ENCODE measurements around the gene PRKCI. TPM values are rescaled to one million over a fixed set of nuclear protein-coding genes. Genes with fewer than 3 reads are reported as not detected.
"Not testable (repeated sequence)": the region's sequence is repeated elsewhere in the genome, so short reads cannot be mapped to it uniquely, and the experiment has no call there.

PRKCI gene
- 10 to 100 TPM; 54.8 to 87.6 (median 77.6) TPM for polyA plus RNA-seq (ENCODE audit: insufficient read length in 4 of 4)

DNA sequence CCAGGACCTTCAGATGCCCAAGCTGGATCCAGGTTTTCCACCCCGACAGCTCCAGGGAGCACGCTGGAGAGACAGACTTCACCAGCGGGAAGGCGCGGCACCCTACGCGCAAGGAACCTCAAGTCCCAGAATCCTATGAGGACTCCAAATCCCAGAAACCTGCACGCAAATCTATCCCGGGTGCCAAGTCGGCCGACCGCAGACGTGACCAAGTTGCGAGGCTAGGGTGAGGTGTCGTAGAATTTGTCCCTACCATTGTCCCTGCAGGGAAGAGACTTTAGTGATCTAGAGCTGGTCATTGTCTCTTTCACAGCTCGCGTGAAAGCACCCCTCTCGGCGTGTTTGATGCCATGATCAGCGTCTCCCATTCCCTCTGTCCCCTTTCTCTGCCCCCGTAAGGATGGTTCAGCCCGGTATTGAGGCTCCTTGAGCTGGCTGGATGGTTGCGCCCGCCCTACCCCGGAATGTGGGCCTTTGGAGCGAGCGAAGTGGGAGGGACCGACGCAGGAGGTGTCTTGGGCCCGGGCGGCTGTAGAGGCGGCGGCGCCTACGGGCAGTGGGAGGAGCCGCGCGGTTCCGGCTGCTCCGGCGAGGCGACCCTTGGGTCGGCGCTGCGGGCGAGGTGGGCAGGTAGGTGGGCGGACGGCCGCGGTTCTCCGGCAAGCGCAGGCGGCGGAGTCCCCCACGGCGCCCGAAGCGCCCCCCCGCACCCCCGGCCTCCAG lies at the start of gene PRKCI:
Gene PRKCI (plus strand): TSS at position 501 of the 723 bp plus-strand sequence. CDS start 246 bp downstream, outside the sequence.
- DNase-seq (ENCODE audit: low read depth in 4 of 4, low spot score in 3 of 4), result peak; percentile 91 to 98 (median 96)

DNA sequence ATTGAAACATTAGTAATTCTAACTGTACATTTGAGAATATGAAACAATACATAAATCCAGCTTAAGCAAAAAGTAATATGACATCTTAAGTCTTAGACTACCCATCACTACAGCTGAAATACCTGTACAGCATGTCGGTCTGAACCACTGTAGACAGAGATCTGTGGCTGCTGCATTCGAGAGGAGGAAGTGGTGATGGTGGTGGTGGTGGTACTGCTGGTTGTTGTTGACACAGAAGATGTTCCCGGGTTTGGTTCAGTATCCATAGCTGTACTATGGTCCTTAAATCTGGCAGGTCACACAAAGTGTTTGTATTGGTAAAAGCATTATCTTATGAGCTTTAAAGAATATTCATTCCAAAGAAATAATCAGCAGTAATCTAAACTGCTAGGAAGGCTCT lies 43.6 kb upstream of the PRKCI start:
- no peak for DNase-seq (ENCODE audit: low read depth in 4 of 4, low spot score in 3 of 4)

DNA sequence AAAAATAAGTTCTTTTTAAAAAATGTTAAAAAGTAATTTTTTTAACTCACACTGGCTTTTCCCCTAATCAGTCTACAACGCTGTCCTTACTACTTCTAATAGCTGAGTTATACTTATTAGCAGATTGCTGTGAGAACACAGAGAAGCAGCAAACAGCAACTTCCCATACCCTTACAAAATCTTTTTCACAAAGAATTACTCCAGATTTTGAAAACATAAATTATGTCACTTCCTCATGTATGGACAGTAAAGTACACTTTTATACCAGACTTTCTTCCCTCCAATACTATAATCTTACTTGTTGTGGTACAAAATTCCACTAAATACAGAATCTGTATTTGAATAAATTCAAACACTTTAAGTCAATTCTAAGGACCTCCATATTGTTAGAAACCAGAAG lies 42.8 kb upstream of the PRKCI start:
- DNase-seq (ENCODE audit: low read depth in 4 of 4, low spot score in 3 of 4), result no peak

DNA sequence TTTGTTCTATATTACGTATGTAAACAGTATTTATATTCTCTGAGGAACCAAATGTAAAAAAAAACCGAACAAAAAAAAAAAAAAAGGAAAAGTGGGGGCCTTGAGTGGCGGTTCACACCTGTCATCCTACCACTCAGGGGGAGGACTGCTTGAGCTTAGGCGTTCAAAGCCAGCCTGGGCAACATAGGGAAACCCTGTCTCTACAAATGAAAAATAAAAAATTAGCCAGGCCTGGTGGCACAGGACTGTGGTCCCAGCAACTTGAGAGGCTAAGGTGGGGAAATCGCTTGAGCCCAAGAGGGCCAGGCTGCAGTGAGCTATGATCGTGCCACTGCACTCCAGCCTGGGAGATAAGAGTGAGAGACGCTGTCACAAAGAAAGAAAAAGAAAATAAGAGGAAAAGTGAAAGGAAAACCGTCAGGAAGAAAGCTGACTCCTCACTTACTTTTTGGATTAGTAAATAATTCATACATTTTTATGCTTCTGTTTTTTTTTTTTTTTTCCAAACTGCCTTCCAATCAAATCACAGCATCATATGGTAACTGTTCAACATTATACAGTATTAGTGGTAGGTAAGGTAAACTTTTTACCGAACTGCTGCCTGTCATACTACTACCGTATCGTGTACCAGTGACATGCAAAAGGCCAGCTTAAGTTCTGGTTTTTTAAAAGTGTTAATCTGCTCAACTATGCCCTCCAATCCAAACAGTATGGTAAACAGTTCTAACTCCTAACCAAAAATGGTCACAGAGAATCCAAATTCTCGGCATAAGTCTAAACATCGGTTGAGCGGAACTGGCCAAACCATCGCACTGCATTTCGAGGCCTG lies 41.9 kb upstream of the PRKCI start:
- peak in 3 of 4 donors; percentile 2 to 18 (median 17) for DNase-seq (ENCODE audit: low read depth in 4 of 4, low spot score in 3 of 4)

DNA sequence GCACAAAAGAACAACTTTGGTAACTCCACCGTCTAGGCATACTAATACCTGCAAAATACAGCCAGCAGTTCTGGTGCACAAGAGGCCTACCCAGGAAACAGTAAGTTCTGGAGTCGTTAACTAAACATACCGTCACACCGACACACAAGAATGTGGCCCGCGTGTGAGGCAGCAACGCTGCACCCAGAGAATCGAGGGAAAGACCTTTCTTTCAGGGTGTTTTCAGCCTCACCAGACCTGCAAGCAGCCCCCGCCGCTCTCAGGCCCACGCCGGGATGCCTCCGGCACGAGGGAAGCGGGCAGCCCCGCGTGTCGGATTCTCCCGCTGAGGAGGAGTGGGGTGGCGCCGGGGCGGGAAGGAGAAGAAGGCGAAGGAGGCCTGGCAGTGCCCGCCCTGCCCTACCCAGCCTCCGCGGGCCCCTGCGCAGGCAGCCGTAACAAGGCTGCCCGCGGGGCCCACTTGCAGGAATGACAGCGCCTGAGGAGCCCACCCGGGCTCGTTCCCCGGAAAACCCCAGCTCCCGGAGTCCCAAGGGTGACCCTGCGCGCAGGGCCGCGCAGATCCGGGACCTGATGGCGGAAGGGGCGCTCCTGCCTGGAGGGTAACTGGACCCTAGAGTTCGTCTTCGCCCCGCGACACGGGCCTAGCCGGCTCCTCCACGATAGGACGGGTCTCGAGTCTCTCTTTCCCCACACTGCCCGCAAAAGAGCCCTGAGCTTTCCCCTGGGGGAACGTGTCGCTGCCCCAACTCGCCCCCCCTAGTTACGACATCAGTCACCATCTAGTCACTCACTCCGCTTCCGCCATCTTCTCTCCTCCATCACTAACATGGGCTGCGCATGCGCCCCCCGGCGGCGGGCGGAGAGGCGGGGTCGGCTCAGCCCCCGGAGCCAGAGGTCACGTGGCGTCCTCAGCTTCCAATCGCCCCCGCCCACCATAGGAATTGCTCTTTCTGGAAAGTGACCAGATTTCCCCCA lies 41.0 kb upstream of the PRKCI start, which contains the start of gene PHC3:
Gene PHC3 (minus strand): TSS at position 826 of the 978 bp plus-strand sequence. CDS start 18 bp downstream, at position 808.
- DNase-seq (ENCODE audit: low read depth in 4 of 4, low spot score in 3 of 4), result peak; percentile 82 to 86 (median 84)

DNA sequence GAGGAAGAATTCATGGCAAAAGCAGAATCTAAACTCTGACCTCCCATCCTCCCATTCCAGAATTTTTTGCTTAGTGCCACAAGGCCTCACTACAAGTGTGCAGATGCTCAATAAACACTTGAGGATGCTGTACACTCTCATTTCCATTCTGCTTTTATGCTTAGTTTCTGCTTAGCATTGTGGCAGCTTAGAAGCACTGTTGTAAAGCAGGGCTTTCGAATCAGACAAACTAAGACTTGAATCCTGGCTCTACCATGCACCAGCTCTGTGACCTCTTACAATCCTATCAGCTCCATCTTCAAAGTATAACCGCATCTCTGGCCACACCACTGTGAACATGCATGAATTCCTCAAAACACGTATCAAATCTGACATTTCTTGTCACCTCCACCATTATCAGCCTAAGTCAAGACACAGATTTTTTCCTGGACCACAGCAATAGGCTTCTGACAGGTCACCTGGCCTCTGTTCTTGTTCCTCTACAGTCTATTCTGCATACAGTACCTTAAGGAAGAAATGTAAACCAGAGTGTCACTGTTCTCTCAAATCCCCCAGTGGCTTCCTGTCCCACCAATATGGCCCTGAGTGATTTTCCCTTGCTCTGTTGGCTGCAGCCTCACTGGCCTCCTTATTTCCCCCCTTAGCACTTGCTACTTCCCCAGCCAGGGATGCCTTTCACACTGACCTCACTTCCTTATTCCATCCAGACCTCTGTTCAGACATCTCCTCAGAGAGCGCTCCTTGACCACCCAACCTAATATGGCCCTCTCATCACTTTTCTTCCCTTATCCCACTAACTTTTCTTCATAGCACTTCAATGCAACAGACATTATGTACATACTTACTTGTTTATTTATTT lies 32.6 kb upstream of the PRKCI start:
- DNase-seq (ENCODE audit: low read depth in 4 of 4, low spot score in 3 of 4), result no peak

DNA sequence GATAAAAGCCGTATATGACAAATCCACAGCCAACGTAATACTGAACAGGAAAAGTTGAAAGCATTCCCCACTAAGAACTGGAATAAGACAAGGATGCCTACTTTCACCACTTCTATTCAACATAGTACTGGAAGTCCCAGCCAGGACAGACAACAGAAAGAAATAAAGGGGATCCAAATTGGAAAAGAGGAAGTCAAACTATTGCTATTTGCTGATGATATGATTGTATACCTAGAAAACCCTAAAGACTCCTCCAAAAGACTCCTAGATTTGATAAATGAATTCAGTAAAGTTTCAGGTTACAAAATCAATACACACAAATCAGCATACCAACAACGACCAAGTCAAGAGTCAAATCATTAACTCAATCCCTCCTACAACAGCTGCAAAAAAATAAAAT lies 26.5 kb upstream of the PRKCI start:
- DNase-seq (ENCODE audit: low read depth in 4 of 4, low spot score in 3 of 4), result not testable (repeated sequence)

DNA sequence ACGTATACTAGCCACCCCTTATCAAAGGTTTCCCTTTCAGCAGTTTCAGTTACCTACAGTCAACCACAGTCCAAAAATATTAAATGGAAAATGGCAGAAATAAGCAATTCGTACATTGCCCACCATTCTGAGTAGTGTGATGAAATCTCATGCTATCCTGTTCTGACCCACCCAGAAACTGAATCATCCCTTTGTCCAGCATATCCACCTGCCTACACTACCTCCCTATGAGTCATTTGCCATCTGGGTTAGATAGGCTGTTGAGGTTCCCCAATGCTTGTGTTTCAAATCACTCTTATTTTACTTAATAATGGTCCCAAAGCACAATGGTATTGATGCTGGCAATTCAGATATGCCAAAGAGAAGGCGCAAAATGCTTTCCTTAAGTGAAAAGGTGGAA lies 25.4 kb upstream of the PRKCI start:
- no peak for DNase-seq (ENCODE audit: low read depth in 4 of 4, low spot score in 3 of 4)

DNA sequence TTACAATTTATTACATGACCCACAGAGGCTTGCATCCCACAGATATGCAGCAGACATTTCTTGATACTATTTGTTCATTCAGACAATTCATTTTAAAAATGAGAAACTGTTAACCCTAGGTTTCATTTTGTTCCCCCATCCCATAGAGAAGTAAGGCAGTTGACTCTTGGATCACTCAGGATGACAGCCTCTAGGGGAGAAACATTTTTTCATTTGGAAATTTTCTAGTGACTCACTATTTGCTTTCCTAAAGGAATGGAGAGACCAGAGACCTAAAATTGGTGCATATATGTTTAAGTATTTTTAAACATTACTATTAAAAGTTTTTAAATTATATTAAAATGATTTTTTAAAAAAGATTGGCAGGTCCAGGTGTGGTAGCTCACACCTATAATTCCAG lies 21.2 kb upstream of the PRKCI start:
- no peak for DNase-seq (ENCODE audit: low read depth in 4 of 4, low spot score in 3 of 4)

DNA sequence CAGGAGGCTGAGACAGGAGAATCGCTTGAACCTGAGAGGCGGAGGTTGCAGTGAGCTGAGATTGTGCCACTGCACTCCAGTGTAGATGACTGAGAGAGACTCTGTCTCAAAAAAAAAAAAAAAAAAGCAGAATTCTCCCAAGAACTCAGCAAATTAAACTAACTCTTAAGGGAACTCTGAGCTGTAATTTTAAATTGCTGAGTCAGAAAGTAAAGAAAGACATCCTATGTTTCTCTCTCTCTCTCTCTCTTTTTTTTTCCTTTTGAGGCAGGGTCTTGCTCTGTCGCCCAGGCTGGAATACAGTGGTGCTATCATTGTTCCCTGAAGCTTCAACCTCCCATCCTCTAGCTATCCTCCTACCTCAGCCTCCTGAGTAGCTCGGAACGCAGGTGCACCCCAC lies 20.7 kb upstream of the PRKCI start:
- no peak for DNase-seq (ENCODE audit: low read depth in 4 of 4, low spot score in 3 of 4)

DNA sequence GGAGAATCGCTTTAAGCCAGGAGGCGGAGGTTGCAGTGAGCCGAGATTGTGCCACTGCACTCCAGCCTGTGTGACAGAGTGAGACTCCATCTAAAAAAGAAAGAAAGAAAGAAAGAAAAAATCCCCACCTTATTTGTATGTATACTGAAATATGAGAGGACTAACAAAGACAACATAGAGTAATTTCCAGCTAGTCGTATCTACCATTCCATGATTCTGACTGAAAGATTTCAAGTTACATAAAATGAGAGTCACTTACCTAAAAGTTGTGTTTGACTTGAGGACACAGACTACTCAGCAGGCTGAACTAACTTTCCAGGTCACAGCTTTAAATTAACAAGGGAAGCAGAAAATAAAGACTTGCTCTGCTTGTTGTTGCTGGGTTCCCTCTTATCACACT lies 18.8 kb upstream of the PRKCI start:
- no peak for DNase-seq (ENCODE audit: low read depth in 4 of 4, low spot score in 3 of 4)

DNA sequence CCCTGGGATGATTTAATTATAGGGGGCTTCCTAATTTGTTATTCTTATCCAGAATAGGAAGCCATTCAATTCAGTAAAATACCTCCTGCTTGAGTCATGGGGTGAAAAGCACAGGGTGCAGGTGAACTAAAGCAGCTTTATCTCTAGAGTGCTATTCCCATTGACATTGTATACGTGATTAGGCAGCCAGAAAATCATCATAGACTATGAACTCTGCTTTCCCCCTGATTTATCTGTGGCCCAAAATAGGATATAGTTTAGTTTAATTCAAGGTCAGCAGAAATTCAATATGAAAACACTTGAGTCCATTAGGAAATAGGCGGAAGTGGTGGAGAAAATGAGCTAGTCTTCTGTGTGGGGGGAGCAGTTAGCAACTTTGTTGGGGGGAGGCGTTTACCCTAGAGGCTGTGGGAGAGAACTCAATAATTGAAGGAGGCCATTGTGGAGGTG lies 18.2 kb upstream of the PRKCI start:
- no peak for DNase-seq (ENCODE audit: low read depth in 4 of 4, low spot score in 3 of 4)

DNA sequence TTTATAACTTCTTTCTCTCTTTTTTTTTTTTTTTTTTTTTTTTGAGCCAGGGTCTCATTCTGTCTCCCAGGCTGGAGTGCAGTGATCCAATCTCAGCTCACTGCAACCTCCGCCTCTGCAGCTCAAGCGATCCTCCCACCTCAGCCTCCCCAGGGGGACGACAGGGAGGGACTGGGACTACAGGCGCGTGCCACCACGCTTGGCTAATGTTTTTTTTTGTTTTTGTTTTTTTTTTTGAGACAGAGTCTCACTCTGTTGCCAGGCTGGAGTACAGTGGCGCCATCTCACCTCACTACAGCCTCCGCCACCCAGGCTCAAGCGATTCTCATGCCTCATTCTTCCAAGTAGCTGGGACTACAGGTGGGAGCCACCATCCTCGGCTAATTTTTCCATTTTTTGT lies 17.7 kb upstream of the PRKCI start:
- no peak for DNase-seq (ENCODE audit: low read depth in 4 of 4, low spot score in 3 of 4)

DNA sequence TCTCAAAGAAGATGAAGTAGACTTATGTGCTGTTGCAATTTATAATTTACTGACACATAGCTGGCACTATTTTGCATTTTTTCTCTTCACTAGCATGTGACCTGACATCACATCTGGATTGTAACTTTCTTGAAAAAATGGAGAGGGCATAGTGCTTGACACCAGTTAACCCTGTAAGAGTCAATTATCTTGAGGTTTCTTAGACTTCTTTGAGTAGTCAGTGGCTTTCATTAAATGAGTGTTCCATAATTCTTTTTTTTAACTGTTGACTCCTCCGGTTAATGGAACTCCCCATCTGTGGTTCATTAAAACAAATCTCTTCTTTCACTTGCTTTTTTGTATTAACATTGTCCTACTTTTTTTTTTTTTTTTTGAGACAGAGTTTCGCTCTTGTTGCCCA lies 16.9 kb upstream of the PRKCI start:
- DNase-seq (ENCODE audit: low read depth in 4 of 4, low spot score in 3 of 4), result no peak

DNA sequence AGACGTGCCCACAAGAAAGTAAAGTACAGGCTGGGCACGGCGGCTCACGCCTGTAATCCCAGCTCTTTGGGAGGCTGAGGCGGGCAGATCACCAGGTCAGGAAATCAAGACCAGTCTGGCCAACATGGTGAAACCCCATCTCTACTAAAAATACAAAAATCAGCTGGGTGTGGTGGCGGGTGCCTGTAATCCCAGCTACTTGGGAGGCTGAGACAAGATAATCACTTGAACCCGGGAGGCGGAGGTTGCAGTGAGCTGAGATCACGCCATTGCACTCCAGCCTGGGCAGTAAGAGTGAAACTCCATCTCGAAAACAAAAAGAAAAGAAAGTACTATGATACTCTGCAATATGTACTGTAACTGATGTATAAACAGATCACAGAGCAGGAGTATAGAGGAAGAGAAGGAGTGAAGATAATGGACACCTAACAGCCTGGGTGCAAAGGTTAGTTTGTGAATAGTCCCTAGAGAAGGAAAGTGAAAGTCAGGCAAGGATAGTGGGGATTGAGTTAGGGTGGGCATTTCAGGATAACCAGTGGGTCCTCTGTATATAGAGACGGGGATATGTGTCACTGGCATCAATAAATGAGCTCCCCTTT lies 16.0 kb upstream of the PRKCI start:
- DNase-seq (ENCODE audit: low read depth in 4 of 4, low spot score in 3 of 4), result not testable (repeated sequence)

DNA sequence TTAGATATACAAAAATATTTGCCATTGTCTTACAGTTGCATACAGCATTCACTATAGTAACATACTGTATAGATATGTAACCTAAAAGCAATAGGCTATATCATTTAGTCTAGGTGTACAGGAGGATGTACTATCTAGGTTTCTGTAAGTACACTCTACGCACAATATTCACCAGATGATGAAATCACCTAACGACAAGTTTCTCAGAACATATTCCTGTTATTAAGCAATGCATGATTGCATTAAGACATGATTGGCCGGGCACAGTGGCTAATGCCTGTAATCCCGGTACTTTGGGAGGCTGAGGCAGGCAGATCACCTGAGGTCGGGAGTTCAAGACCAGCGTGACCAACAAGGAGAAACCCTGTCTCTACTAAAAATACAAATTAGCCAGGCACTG lies 14.5 kb upstream of the PRKCI start:
- DNase-seq (ENCODE audit: low read depth in 4 of 4, low spot score in 3 of 4), result no peak

DNA sequence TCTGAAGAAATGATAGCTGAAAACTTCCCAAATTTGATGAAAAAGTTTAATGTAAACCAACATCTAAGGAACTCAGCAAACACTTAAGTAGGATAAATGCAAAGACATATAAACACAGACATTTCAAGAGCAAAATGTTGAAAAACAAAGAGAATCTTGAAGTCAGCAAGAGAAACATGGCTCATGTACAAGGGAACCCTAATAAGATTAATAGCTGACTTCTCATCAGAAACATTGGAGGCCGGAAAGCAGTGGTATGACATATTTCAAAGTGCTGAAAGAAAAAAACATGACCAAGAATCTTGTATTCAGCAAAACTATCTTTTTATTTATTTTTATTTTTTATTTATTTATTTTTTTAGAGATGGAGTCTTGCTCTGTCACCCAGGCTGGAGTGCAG lies 10.6 kb upstream of the PRKCI start:
- no peak for DNase-seq (ENCODE audit: low read depth in 4 of 4, low spot score in 3 of 4)

DNA sequence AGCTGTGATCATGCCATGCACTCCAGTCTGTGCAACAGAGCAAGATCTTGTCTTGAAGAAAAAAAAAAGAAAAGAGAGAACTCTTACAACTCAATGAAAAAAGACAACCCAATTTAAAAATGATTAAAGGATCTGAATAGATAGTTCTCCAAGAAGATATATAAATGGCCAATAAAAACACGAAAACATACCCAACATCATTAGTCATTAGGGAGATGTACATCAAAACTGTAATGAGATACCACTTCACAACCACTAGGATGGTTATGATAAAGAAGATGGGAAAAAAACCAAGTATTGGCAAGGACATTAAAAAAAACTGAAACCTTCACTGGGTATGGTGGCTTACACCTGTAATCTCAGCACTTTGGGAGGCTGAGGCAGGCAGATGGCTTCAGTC lies 2.4 kb upstream of the PRKCI start:
- DNase-seq (ENCODE audit: low read depth in 4 of 4, low spot score in 3 of 4), result no peak

DNA sequence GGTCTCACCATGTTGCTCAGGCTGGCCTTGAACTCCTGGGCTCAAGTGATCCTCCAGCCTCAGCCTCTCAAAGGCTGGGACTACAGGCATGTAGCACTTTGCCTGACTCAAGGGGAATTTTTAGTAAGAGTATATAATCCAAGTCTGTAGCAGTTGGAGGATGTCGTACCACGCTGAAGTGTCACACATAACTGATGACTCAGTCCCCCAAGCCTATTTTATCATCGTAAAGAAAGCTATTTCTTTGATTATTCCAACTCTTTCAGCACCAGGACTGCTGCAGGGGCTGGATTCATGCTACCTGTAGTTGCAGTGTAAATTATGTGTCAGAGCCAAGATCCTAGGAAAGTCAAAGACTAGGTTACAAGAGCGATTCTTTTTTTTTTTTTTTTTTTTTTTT lies 1.4 kb upstream of the PRKCI start:
- no peak for DNase-seq (ENCODE audit: low read depth in 4 of 4, low spot score in 3 of 4)

All from left renal pelvis (tissue), 4 donors.